H1 (cell line): ENCODE measurements around the gene IQSEC3.

Source experiments
- BRCA1 ChIP-seq: IDR thresholded peaks from 2 replicates; pipeline ENCODE4 v1.6.1; 2012; ENCODE audit warnings: low read depth, low read length, improper control_type of control experiment
- CBX5 ChIP-seq: fragments of 300-800, 300-1000 bp; sonication (generic); IDR thresholded peaks from 2 replicates; pipeline ENCODE4 v1.7.1; 2016; ENCODE audit warnings: antibody characterized with exemption, low read length, low read depth
- CBX8 ChIP-seq: fragments of 300-800, 300-1000 bp; sonication (generic); IDR thresholded peaks from 2 replicates; pipeline ENCODE4 v1.7.1; 2016; ENCODE audit warnings: low read depth, low read length, borderline replicate concordance
- CEBPB ChIP-seq: IDR thresholded peaks from 2 replicates; pipeline ENCODE4 v1.6.1; 2012; ENCODE audit warnings: low read depth, low read length
- CTCF ChIP-seq, 3 experiments: IDR thresholded peaks; 1 replicate in 2 of 3; 2 replicates in 1 of 3; pipeline versions ENCODE4 v1.5.1 to v1.6.1; 2011; ENCODE audit warnings: low read length in 3 of 3, mild to moderate bottlenecking in 3 of 3, inconsistent platforms in 2 of 3, low read depth in 1 of 3, moderate library complexity in 1 of 3; ENCODE audit not compliant: insufficient read depth in 1 of 3; ENCODE audit errors: control extremely low read depth in 1 of 3
- EZH2 ChIP-seq: fragments of 200-600 bp; sonication (generic); IDR thresholded peaks from 2 replicates; pipeline ENCODE4 v1.7.1; 2012; ENCODE audit warnings: low read depth, mild to moderate bottlenecking, moderate library complexity, low read length, inconsistent platforms; ENCODE audit not compliant: severe bottlenecking
- HDAC6 ChIP-seq: IDR thresholded peaks from one replicate; pipeline ENCODE4 v1.7.1; 2012; ENCODE audit warnings: low read depth, mild to moderate bottlenecking, inconsistent platforms, low read length, moderate library complexity
- KDM4A ChIP-seq: IDR thresholded peaks from one replicate; pipeline ENCODE4 v1.7.1; 2012; ENCODE audit warnings: low read depth, mild to moderate bottlenecking, moderate library complexity, low read length, inconsistent platforms; ENCODE audit not compliant: severe bottlenecking
- POLR2A ChIP-seq, 2 experiments: IDR thresholded peaks; 1 replicate in 1 of 2; 2 replicates in 1 of 2; pipeline ENCODE4 v1.6.1; 2011; ENCODE audit warnings: low read depth in 2 of 2, low read length in 2 of 2, mild to moderate bottlenecking in 2 of 2; ENCODE audit errors: control extremely low read depth in 1 of 2
- RAD21 ChIP-seq, 2 experiments: IDR thresholded peaks in 1 of 2; conservative IDR thresholded peaks in 1 of 2; 2 replicates each; pipeline ENCODE4 v1.6.1; 2011; ENCODE audit warnings: low read depth in 2 of 2, low read length in 2 of 2, improper control_type of control experiment in 1 of 2, inconsistent platforms in 1 of 2, mild to moderate bottlenecking in 1 of 2, moderate library complexity in 1 of 2
- SIX5 ChIP-seq: IDR thresholded peaks from 2 replicates; pipeline ENCODE4 v1.6.1; 2011; ENCODE audit warnings: mild to moderate bottlenecking, low read depth, low read length
- TBP ChIP-seq: IDR thresholded peaks from 2 replicates; pipeline ENCODE4 v1.6.1; 2011; ENCODE audit warnings: low read depth, low read length, improper control_type of control experiment

DNA sequence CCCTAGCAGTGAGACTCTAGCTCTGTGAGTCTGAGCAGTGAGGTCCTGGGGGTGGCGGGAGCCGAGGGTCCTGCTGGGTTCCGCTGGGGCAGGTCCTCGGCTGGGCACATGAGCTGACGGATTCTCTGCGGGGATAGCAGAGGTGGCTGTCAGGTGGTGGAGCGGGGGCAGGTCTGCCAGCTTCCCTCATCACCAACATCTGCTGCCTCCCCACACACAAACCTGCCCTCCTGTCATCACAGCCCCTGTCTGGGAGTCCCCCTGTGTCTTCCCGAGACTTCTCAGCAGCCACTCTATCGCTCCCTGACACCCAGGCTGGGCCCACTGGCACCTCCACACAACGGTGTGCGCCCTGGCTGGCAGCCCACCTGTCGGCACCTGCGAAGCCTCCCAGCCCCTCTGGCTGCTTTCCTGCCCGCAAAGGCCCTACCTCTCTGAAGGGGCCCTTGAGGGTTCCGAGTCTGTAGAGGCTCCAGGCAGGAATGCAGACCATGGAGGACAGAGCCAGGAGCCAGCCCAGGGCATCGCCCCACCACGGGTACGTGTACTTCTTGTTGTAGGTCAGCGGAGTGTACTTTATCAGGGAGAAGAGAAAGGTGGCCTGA is 154.5 kb downstream of the IQSEC3 start:
- TF ChIP-seq TBP (no peak), EZH2 (no peak), BRCA1 (no peak), CBX8 (no peak), CTCF (IDR thresholded peaks at IDR 0.05; ENCODE audit: control extremely low read depth in 1 of 3, insufficient read depth in 1 of 3, low read depth in 1 of 3, low read length in 3 of 3) (no peak), POLR2A (IDR thresholded peaks at IDR 0.05; ENCODE audit: control extremely low read depth in 1 of 2, low read depth in 2 of 2, low read length in 2 of 2) (no peak), HDAC6 (no peak), SIX5 (no peak), CEBPB (no peak), CBX5 (no peak), KDM4A (no peak), RAD21 (IDR thresholded peaks at IDR 0.05 in 1 of 2, conservative IDR thresholded peaks at IDR 0.05 in 1 of 2; ENCODE audit: low read depth in 2 of 2, low read length in 2 of 2) (no peak)
